ENCODE data around the gene XRRA1.

XRRA1 gene

GRCh38 chr11:74966651-74967050 is 17.8 kb upstream of the XRRA1 start:
- TF ChIP-seq POLR2A (IDR thresholded peaks at IDR 0.05; ENCODE audit: low read length) = no peak
- TF ChIP-seq GATA1 (IDR thresholded peaks at IDR 0.05; ENCODE audit: low read depth, low read length) = no peak
- no peak for DNase-seq

DNA sequence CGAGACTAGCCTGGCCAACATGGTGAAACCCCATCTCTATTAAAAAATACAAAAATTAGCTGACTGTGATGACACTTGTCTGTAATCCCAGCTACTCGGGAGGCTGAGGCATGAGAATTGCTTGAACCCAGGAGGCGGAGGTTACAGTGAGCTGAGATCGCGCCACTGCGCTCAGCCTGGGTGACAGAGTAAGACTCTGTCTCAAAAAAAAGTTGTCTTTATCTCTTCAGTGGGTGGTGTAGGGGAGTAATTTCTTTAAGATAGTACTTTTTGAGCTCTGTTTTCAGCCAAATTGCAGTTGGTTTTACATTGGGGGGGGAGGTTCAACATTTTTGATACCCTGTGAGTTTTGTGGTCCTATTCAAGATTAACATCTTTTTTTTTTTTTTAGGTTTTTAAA is 11.2 kb upstream of the XRRA1 start:
- DNase-seq = peak; percentile 64 to 65

GRCh38 chr11:74957937-74958629 is 9.2 kb upstream of the XRRA1 start:
- no peak for DNase-seq
- TF ChIP-seq GATA1 (IDR thresholded peaks at IDR 0.05; ENCODE audit: low read depth, low read length) = no peak
- TF ChIP-seq POLR2A (IDR thresholded peaks at IDR 0.05; ENCODE audit: low read length) = no peak

- no peak for DNase-seq
- no peak for TF ChIP-seq GATA1 (IDR thresholded peaks at IDR 0.05; ENCODE audit: low read depth, low read length)
- no peak for TF ChIP-seq POLR2A (IDR thresholded peaks at IDR 0.05; ENCODE audit: low read length)
These were observed 7.6 kb upstream of the XRRA1 start for GRCh38 chr11:74956397-74957015.

DNA sequence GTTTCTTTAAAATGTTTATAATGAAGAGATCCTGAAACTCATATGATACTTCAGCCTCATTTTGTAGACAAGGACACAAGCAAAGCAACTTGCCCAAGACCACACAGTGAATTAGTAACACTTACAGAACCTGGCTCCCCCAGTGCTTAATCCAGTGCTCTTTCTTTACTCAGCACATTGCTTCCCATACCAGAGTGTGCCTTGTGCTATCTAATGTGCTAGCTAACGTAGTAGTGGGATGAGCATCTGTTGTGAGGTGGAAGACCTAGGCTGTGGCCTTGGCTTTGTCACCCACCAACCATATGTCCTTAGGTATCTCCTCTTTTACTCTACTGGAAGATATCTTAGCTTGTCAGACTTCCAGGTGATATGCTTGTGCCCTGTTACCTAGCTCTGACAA is 5.3 kb upstream of the XRRA1 start:
- DNase-seq = no peak
- TF ChIP-seq POLR2A (IDR thresholded peaks at IDR 0.05; ENCODE audit: low read length) = no peak
- no peak for TF ChIP-seq GATA1 (IDR thresholded peaks at IDR 0.05; ENCODE audit: low read depth, low read length)

DNA sequence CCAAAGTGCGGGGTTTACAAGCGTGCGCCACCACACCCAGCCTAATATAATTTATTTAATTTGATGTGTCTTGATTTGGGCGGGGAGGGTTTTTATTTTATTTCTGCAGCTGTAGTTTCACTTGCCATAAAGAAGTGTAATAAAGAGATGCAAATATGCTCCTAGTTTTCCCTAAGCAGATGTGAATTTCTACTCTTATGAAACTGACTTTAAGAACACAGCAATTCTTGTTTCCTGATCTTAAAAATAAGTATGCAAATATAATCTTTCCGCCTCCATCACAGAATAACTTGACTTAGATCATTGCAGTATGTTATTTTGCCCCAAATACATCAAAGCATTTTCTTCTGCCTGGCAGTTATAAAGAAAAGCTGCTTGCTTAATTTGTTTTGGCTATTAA is 4.6 kb upstream of the XRRA1 start:
- DNase-seq = no peak

GRCh38 chr11:74952752-74953151 is 3.9 kb upstream of the XRRA1 start:
- DNase-seq = no peak
- TF ChIP-seq POLR2A (IDR thresholded peaks at IDR 0.05; ENCODE audit: low read length) (no peak), GATA1 (IDR thresholded peaks at IDR 0.05; ENCODE audit: low read depth, low read length) (no peak)

More for the DNA sequence above, 4.6 kb upstream of the XRRA1 start:
- TF ChIP-seq POLR2A (IDR thresholded peaks at IDR 0.05; ENCODE audit: low read length) = no peak

DNA sequence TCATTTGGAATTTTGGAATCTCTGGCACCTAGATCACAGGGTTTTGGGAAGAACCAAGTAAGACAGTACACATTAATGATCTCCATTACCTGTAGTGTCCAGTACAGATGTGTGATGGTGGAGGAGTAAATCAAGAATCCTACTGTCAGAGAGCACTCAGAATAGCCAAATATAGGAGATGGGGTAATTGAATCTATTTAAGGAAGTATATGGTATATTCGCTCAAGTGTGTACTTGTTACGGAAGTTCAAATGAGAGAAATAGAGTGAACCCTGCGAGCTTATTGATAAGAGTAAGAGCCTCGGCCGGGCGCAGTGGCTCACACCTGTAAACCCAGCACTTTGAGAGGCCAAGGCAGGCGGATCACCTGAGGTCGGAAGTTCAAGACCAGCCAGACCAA is 2.3 kb upstream of the XRRA1 start:
- no peak for DNase-seq

GRCh38 chr11:74950374-74950969 is 1.6 kb upstream of the XRRA1 start:
- no peak for DNase-seq
- no peak for TF ChIP-seq POLR2A (IDR thresholded peaks at IDR 0.05; ENCODE audit: low read length)
- no peak for TF ChIP-seq GATA1 (IDR thresholded peaks at IDR 0.05; ENCODE audit: low read depth, low read length)

More for the DNA sequence above, 2.3 kb upstream of the XRRA1 start:
- no peak for TF ChIP-seq POLR2A (IDR thresholded peaks at IDR 0.05; ENCODE audit: low read length)
- TF ChIP-seq GATA1 (IDR thresholded peaks at IDR 0.05; ENCODE audit: low read depth, low read length) = no peak

- TF ChIP-seq POLR2A (IDR thresholded peaks at IDR 0.05; ENCODE audit: low read length) = no peak
- no peak for TF ChIP-seq GATA1 (IDR thresholded peaks at IDR 0.05; ENCODE audit: low read depth, low read length)
- peak in 1 of 2 experiments; percentile 29 for DNase-seq
These were observed 854 bp upstream of the XRRA1 start for GRCh38 chr11:74949753-74950137.

- no peak for TF ChIP-seq POLR2A (IDR thresholded peaks at IDR 0.05; ENCODE audit: low read length)
- no peak for TF ChIP-seq GATA1 (IDR thresholded peaks at IDR 0.05; ENCODE audit: low read depth, low read length)
- DNase-seq = no peak
These were observed 369 bp downstream of the XRRA1 start for GRCh38 chr11:74948546-74948897.

- TF ChIP-seq POLR2A (IDR thresholded peaks at IDR 0.05; ENCODE audit: low read length) (no peak), GATA1 (IDR thresholded peaks at IDR 0.05; ENCODE audit: low read depth, low read length) (no peak)
- no peak for DNase-seq
These were observed 6.7 kb downstream of the XRRA1 start for GRCh38 chr11:74942073-74942759.

DNA sequence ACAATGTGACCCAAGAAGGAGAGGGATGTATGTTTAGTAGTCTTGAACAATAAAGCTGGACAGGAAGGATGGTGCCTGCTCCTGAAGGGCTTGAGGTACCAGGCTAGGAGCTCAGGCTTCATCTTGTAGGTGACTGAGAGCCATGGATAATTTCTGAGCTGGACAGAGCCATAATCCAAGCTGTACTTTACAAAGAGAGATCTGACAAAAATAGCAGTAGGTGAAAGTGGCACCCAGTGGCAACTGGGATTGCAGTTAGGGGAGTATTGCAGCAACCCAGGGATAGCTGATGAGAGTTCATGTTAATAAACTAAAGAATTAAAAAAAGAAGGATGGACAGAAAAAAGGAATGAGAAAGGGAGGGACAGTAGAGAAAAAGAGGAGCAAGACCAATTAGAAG is 7.4 kb downstream of the XRRA1 start:
- no peak for DNase-seq
- TF ChIP-seq GATA1 (IDR thresholded peaks at IDR 0.05; ENCODE audit: low read depth, low read length) = no peak
- no peak for TF ChIP-seq POLR2A (IDR thresholded peaks at IDR 0.05; ENCODE audit: low read length)

- DNase-seq = no peak
- TF ChIP-seq POLR2A (IDR thresholded peaks at IDR 0.05; ENCODE audit: low read length) = no peak
- no peak for TF ChIP-seq GATA1 (IDR thresholded peaks at IDR 0.05; ENCODE audit: low read depth, low read length)
These were observed 11.0 kb downstream of the XRRA1 start for GRCh38 chr11:74937696-74938475.
